A549 (cell line): Measurements from ENCODE around the gene PKDCC. TPM values are rescaled to one million over a fixed set of nuclear protein-coding genes. Genes with fewer than 3 reads are reported as not detected.
A peak's percentile ranks its signal among the peaks of the same experiment; 100 is the strongest.

Experiments
- ATAC-seq, 2 experiments: fragments of 200-7000 bp in 1 of 2; fragments of >200 bp in 1 of 2; cut with Nextera tagmentation in 1 of 2; cut with Tn5 transposase in 1 of 2; 3 replicates each; pipeline versions ENCODE4 v1.8.0 to v1.9.1; 2018 to 2020; ENCODE audit warnings: mild to moderate bottlenecking in 1 of 2, moderate library complexity in 1 of 2
- CTCF ChIA-PET: fragments of 300-600 bp; sonication (Branson Sonifier 250); formaldehyde crosslinking; extraction: SDS; loops from one replicate; lab custom pipeline; 2021; ENCODE audit warnings: antibody characterized with exemption, inconsistent platforms; lab: Yijun Ruan, JAX
- POLR2A ChIA-PET: fragments of 350-600 bp; formaldehyde crosslinking; extraction: SDS; loops from one replicate; lab custom pipeline; 2021; ENCODE audit warnings: antibody characterized with exemption, inconsistent platforms; lab: Yijun Ruan, JAX
- DNase-seq, 2 experiments: peaks; one replicate each; pipeline versions ENCODE4 v3.0.0 to v3.0.0-alpha.2; 2011 to 2016; ENCODE audit warnings: low read depth in 1 of 2, low spot score in 1 of 2
- FAIRE-seq: peaks from 2 replicates; lab custom pipeline; 2011; peaks lifted over from hg19 to GRCh38; lab: Jason Lieb, UNC
- H3K27ac ChIP-seq, 2 experiments: fragments of >200 bp; sonication (Bioruptor Twin); formaldehyde crosslinking; 3 replicates each; pipeline ENCODE4 v1.5.1; 2016 to 2017
- H3K4me1 ChIP-seq: fragments of >200 bp; sonication (Bioruptor Twin); formaldehyde crosslinking; 3 replicates; pipeline ENCODE4 v1.6.1; 2016
- H3K4me2 ChIP-seq: fragments of >200 bp; sonication (Bioruptor Twin); formaldehyde crosslinking; 3 replicates; pipeline ENCODE4 v1.6.1; 2016
- H3K4me3 ChIP-seq: fragments of >200 bp; sonication (Bioruptor Twin); formaldehyde crosslinking; 3 replicates; pipeline ENCODE4 v1.5.1; 2016
- H3K9me3 ChIP-seq: fragments of >200 bp; sonication (Bioruptor Twin); formaldehyde crosslinking; 3 replicates; pipeline ENCODE4 v1.6.1; 2016
- ATOH8 ChIP-seq: fragments of 250-450 bp; sonication (Bioruptor Pico); IDR thresholded peaks from 2 replicates; pipeline ENCODE4 v1.5.0; 2020; ENCODE audit warnings: low read depth, mild to moderate bottlenecking, moderate library complexity
- BHLHE40 ChIP-seq: IDR thresholded peaks from 2 replicates; pipeline ENCODE4 v1.6.1; 2012; ENCODE audit warnings: low read depth, low read length, inconsistent platforms
- CBX8 ChIP-seq: fragments of 200-600 bp; sonication (generic); IDR thresholded peaks from 2 replicates; pipeline ENCODE4 v1.6.1; 2016
- CEBPB ChIP-seq, 2 experiments: fragments of >200 bp in 1 of 2; sonication (Bioruptor Twin) in 1 of 2; formaldehyde crosslinking in 1 of 2; IDR thresholded peaks; 2 replicates each; pipeline ENCODE4 v1.6.1; 2012 to 2016
- CHD4 ChIP-seq: fragments of 200-600 bp; sonication (generic); IDR thresholded peaks from 2 replicates; pipeline ENCODE4 v1.6.1; 2016; ENCODE audit warnings: antibody characterized with exemption, mild to moderate bottlenecking, borderline replicate concordance
- CTCF ChIP-seq: fragments of >200 bp; sonication (Bioruptor Twin); formaldehyde crosslinking; IDR thresholded peaks from 3 replicates; pipeline ENCODE4 v1.5.1; 2016
- E2F6 ChIP-seq: IDR thresholded peaks from 2 replicates; pipeline ENCODE4 v1.6.1; 2012; ENCODE audit warnings: low read depth, borderline replicate concordance
- EHF ChIP-seq: fragments of 250-450 bp; sonication (Bioruptor Pico); IDR thresholded peaks from 2 replicates; pipeline ENCODE4 v1.5.0; 2020; ENCODE audit warnings: mild to moderate bottlenecking
- EHMT2 ChIP-seq: fragments of 200-600 bp; sonication (generic); IDR thresholded peaks from 2 replicates; pipeline ENCODE4 v1.6.1; 2016; ENCODE audit warnings: antibody characterized with exemption, low read depth, mild to moderate bottlenecking, moderate library complexity
- FOSL2 ChIP-seq, 2 experiments: fragments of 450-650 bp in 1 of 2; fragments of >200 bp in 1 of 2; sonication (Bioruptor Twin) in 1 of 2; formaldehyde crosslinking; IDR thresholded peaks; 2 replicates each; pipeline versions ENCODE4 v1.5.0 to v1.6.1; 2016 to 2020; ENCODE audit warnings: mild to moderate bottlenecking in 1 of 2, moderate library complexity in 1 of 2
- FOXS1 ChIP-seq: fragments of 250-450 bp; sonication (Bioruptor Pico); IDR thresholded peaks from 2 replicates; pipeline ENCODE4 v1.5.0; 2020; ENCODE audit warnings: mild to moderate bottlenecking, moderate library complexity
- HDAC2 ChIP-seq: fragments of 200-600 bp; sonication (generic); IDR thresholded peaks from 2 replicates; pipeline ENCODE4 v1.6.1; 2016
- HOXA7 ChIP-seq: fragments of 250-450 bp; sonication (Bioruptor Pico); IDR thresholded peaks from 2 replicates; pipeline ENCODE4 v1.5.0; 2020; ENCODE audit warnings: mild to moderate bottlenecking, moderate library complexity
- HOXB5 ChIP-seq: fragments of 250-450 bp; sonication (Bioruptor Pico); IDR thresholded peaks from 2 replicates; pipeline ENCODE4 v1.5.0; 2020; ENCODE audit warnings: mild to moderate bottlenecking, moderate library complexity
- KDM1A ChIP-seq: fragments of 200-600 bp; sonication (generic); IDR thresholded peaks from 2 replicates; pipeline ENCODE4 v1.6.1; 2016; ENCODE audit warnings: low read depth, mild to moderate bottlenecking
- MAFK ChIP-seq: fragments of 450-650 bp; IDR thresholded peaks from 2 replicates; pipeline ENCODE4 v1.6.1; 2014; ENCODE audit not compliant: partially characterized antibody
- NFE2L2 ChIP-seq: fragments of 150-350 bp; conservative IDR thresholded peaks from 2 replicates; pipeline ENCODE4 v1.6.1; 2014; ENCODE audit warnings: low read length
- NR3C1 ChIP-seq: fragments of >200 bp; sonication (Bioruptor Twin); formaldehyde crosslinking; IDR thresholded peaks from 3 replicates; pipeline ENCODE4 v1.6.1; 2017
- PBX3 ChIP-seq: IDR thresholded peaks from 2 replicates; pipeline ENCODE4 v1.6.1; 2012
- POLR2AphosphoS2 ChIP-seq: conservative IDR thresholded peaks from 2 replicates; pipeline ENCODE4 v1.6.1; 2012; ENCODE audit warnings: low read length, improper control_type of control experiment, inconsistent platforms
- RAD21 ChIP-seq, 2 experiments: fragments of >200 bp in 1 of 2; sonication (Bioruptor Twin) in 1 of 2; formaldehyde crosslinking in 1 of 2; IDR thresholded peaks in 1 of 2; conservative IDR thresholded peaks in 1 of 2; 2 replicates in 1 of 2; 3 replicates in 1 of 2; pipeline ENCODE4 v1.6.1; 2012 to 2018; ENCODE audit warnings: inconsistent platforms in 1 of 2
- RCOR1 ChIP-seq: fragments of 150-350 bp; IDR thresholded peaks from 2 replicates; pipeline ENCODE4 v1.6.1; 2014; ENCODE audit warnings: antibody characterized with exemption, low read length, low read depth
- SMC3 ChIP-seq: fragments of >200 bp; sonication (Bioruptor Twin); formaldehyde crosslinking; IDR thresholded peaks from 3 replicates; pipeline ENCODE4 v1.6.1; 2018; ENCODE audit warnings: inconsistent platforms
- USF2 ChIP-seq: fragments of 450-650 bp; IDR thresholded peaks from 2 replicates; pipeline ENCODE4 v1.6.1; 2014; ENCODE audit warnings: antibody characterized with exemption
- ZC3H11A ChIP-seq: fragments of 450-650 bp; IDR thresholded peaks from 2 replicates; pipeline ENCODE4 v1.6.1; 2014; ENCODE audit warnings: antibody characterized with exemption, mild to moderate bottlenecking
- ZFP36 ChIP-seq: fragments of 450-650 bp; IDR thresholded peaks from 2 replicates; pipeline ENCODE4 v1.6.1; 2014; ENCODE audit warnings: borderline replicate concordance; ENCODE audit not compliant: partially characterized antibody
- ZSCAN20 ChIP-seq: fragments of 250-450 bp; sonication (Bioruptor Pico); IDR thresholded peaks from 2 replicates; pipeline ENCODE4 v1.8.0; 2022; ENCODE audit warnings: mild to moderate bottlenecking, moderate library complexity
- WGBS: methylation state at CpG from one replicate; pipeline ENCODE4 v1.1.6; 2017; ENCODE audit errors: missing lambda C conversion rate; 5-methylcytosine and 5-hydroxymethylcytosine counted together
- polyA plus RNA-seq, 4 experiments: library from polyadenylated mRNA; depleted of rRNA in 3 of 4; stranded (reverse); fragments of >200 nt; fragmentation: RNase III in 1 of 4; extraction: RNeasy Plus Mini Kit Qiagen cat#74134 plus additional on column Dnase treatment in 1 of 4; gene quantifications; 2 replicates in 3 of 4; 3 replicates in 1 of 4; pipeline ENCODE4 v1.2.3, GENCODE V29; 2011 to 2017

Gene PKDCC
- polyA plus RNA-seq, 2 of the 4 experiments (the other 2 are of a cell fraction), result 30.0 to 64.5 TPM

- H3K4me3 ChIP-seq, result no peak overlapping the region
- whole genome bisulfite sequencing, result 85% methylated on average over 10 of the region's 10 CpGs
- ChIA-PET POLR2A (no interaction called here), CTCF (interaction anchor here (1.2 to 2.8 kb wide), 3 partner anchors 15 to 140 kb away, joined by 3 to 7 read pairs (median 6); no protein-coding TSS in a partner anchor)
- ATAC-seq, result peak; percentile 30 to 41; a peak in 3 of 6 replicates
- no peak for TF ChIP-seq CTCF
- no peak for TF ChIP-seq HDAC2
- TF ChIP-seq FOXS1, result no peak
- TF ChIP-seq CBX8, result no peak
- TF ChIP-seq USF2, result no peak
- TF ChIP-seq ZSCAN20 (CRISPR knock-in tag), result no peak
- TF ChIP-seq ATOH8 (CRISPR knock-in tag), result no peak
- no peak for TF ChIP-seq HOXB5 (CRISPR knock-in tag)
- TF ChIP-seq HOXA7 (CRISPR knock-in tag), result no peak
- no peak for TF ChIP-seq POLR2AphosphoS2
- TF ChIP-seq MAFK, result no peak
- no peak for TF ChIP-seq E2F6
- no peak for TF ChIP-seq RCOR1
- no peak for TF ChIP-seq NR3C1
- TF ChIP-seq FOSL2 (IDR thresholded peaks at IDR 0.05), result no peak
- no peak for TF ChIP-seq FOSL2 (CRISPR knock-in tag; IDR thresholded peaks at IDR 0.05)
- TF ChIP-seq NFE2L2, result no peak
- no peak for TF ChIP-seq EHF (CRISPR knock-in tag)
- no peak for TF ChIP-seq PBX3
- no peak for TF ChIP-seq EHMT2
- no peak for TF ChIP-seq SMC3
- H3K27ac ChIP-seq, result peak overlapping the region; percentile 15 to 40; a peak in 4 of 6 replicates
- no peak for FAIRE-seq
- DNase-seq, result no peak
- H3K4me2 ChIP-seq, result no peak overlapping the region
- H3K4me1 ChIP-seq, result no peaks in the 10 kb centered on the region
- no peaks in the 10 kb centered on the region; the same call in 2 of the 3 replicates for H3K9me3 ChIP-seq
These were observed 37.9 kb upstream of the PKDCC start for GRCh38 chr2:42009657-42010580.

- ChIA-PET POLR2A (no interaction called here), CTCF (interaction anchor here (1.2 to 2.8 kb wide), 3 partner anchors 14 to 141 kb away, joined by 3 to 7 read pairs (median 6); no protein-coding TSS in a partner anchor)
- FAIRE-seq, result no peak
- TF ChIP-seq ZC3H11A (no peak), ATOH8 (CRISPR knock-in tag) (no peak), RAD21 (conservative IDR thresholded peaks at IDR 0.05 in 1 of 2, IDR thresholded peaks at IDR 0.05 in 1 of 2) (no peak), SMC3 (no peak), ZFP36 (no peak), KDM1A (no peak), CHD4 (no peak), POLR2AphosphoS2 (no peak), BHLHE40 (no peak), CEBPB (IDR thresholded peaks at IDR 0.05) (no peak)
- Histone ChIP-seq H3K27ac (peak overlapping the region in 1 of 2 experiments; percentile 40; a peak in 2 of 6 replicates), H3K4me1 (no peaks in the 10 kb centered on the region), H3K9me3 (no peaks in the 10 kb centered on the region), H3K4me2 (no peak overlapping the region), H3K4me3 (no peak overlapping the region)
- WGBS, result 90% methylated on average over 11 of the region's 11 CpGs
- no peak; a peak in 2 of 6 replicates for ATAC-seq
- no peak for DNase-seq
These were observed 37.0 kb upstream of the PKDCC start for GRCh38 chr2:42010743-42011298.
